ENCODE data around the gene CCL3. TPM values are rescaled to one million over a fixed set of nuclear protein-coding genes. Genes with fewer than 3 reads are reported as not detected.
"Not testable (repeated sequence)": the region's sequence is repeated elsewhere in the genome, so short reads cannot be mapped to it uniquely, and the experiment has no call there.

The CCL3 gene
- polyA plus RNA-seq, 3 donors, result 0.65 to 2.6 (median 1.9) TPM

DNA sequence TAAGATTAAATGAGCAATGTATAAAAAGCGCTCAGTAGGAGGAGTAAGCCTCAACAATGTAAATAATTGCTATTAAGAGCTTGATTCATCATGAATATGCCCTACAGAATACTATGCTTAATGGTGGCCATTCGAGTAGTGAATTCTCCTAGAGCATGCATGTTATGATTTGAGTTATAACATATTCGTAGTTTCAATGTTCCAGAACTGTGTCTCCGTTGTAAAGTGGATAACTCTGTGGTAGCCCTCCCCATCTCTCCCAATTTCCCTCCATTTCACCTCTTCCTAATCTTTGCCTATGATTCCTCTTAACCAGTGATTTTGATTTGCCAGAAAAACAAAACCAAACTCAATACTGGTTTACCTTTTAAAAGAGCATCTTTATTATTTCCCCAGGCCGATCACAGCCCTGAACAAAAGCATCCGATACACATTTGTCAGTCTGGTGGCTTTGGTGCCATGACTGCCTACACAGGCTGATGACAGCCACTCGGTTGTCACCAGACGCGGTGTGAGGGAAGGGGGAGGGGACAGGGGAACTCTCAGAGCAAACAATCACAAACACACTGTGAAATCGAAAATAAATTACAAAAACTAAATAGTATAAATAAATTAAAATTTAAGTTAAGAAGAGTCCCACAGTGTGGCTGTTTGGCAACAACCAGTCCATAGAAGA is 1.9 kb downstream of the CCL3 start:
- DNase-seq, result not testable (repeated sequence)

DNA sequence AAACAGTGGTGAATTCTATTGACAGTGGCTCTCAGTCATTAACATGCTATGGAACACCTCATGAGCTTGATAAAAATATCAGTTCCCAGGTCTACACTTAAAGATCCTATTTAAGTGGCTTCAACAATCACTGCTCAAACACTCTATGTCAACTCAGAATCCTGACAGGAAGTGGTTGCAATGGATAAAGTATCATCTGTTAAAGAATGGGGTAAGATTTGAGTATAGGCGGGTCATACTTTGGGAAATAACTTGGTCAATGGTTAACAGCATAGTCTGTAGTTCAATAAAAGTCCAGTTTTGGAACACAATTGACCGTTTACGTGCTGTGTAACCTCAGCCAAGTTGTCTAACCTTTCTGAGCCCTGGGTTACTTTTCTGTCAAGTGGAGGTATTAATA is 2.5 kb downstream of the CCL3 start:
- not testable (repeated sequence) for DNase-seq

DNA sequence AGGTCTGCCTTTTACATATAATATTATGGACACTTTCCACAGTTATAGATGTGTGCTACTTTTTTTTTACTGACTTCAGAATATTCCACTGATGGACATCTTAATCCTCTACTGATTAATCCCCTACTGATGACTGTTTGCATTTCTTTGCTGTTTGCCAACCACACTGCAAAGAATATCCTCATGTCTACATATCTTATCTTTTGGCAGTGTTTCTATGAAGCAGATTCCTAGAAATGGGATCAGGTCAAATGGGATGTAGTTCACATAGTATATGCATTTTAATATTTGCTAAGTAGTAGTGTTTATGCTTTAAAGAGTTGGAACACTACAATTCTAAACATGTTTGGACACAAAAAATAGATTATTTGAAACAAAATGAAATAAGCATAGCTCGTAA is 3.2 kb downstream of the CCL3 start:
- DNase-seq, result no peak

DNA sequence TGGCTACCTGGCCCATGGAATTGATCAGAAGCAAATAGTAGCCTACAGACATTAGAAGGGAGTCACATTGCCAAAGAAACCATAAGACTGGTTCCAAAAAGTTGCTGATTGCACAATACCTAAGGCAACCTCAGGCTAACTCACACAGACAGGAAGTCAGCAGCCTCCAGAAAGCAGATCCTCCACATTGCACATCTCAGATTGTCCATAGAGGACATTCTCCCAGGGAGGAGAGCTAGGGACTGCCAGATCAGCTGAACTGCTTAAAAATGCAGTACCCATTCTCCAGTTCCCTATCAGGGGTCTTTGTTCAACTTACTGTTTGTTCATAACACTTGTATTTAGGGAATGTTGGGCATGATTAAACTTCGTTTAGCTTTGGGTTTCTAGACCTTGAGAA is 4.2 kb downstream of the CCL3 start:
- no peak for DNase-seq

DNA sequence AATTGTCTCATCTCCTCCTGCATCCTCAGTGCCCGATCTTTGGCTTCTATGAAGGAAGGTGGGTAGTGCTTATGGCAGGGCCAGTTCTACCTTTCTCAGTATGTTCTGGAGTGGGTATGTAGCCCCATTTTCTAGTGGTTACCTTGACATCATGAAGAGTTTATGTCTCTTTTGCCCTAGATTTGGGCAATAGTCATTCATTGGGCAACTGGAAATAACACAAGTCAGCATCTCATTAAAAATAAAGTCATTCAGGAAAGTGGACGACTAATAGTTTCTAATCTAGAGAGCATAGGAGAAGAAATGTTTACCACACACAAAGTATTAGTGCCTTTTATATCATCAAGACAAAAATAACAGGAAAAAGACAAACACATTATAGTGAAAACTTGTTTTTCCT is 6.3 kb downstream of the CCL3 start:
- not testable (repeated sequence) for DNase-seq

DNA sequence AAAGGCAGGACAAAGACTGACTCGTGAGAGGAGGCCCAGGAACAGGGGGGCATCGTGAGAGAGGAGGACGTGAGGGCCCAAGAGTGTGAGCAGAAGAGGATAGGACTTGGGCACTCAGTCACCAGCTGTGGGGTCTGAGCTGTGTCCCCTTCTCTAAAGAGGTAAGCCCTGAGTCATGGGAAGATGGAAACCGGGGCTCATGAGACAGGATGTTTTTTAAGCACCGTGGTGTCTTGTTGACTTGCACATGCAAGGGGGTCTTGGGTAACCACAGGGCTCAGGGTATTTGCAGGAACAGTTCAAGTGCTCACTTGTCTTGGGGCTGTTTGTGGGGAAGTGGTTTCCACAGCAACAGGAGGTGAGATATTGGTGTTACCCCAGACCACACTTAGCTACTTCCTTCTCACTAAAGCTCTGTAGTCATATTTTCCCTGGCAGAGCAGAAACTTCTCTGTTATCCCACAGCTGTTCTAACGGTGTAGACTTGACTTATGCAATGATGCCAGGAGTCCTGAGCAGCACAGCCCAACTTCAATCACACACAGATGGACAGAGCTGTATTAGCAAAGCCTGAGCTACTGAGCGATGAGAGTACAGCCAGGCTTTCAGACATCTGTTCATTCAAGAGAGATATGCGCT is 7.3 kb downstream of the CCL3 start:
- not testable (repeated sequence) for DNase-seq

DNA sequence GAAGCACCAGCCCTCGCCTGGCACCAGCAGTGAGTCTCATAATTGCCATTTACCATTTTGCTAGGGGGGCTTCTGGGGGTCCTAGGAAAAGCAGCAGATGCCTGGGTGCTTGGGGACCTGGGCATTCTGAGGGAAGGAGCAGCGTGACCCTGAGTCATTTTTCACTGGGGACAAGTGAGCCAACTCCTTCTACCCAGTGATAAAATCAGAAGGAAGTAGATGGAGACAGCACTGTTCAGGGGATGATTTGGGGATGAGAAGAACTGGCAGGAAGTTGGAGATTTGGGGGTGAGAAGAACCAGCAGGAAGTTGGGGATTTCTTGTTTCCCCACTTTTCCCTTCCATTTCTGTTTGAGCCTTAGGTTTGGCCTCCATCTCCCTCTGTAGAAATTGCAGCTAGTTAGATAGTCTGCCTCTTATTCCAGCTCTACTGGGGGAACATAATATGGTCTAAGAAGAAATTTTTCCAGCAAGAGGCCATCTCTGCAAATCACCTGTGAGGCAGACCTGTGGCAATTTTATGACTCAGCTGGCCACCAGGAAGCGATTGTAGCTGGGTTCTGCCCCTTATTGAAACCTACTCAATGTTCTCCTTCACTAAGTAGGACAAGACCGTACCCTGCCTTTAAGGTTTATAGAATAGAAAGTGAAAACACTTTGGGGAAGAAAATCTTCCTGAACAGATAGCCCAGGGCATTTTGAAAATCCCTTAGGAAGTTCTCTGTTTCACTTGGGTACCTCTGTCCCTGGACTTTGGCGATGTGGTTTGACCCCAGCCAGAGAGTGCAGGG is 8.1 kb downstream of the CCL3 start:
- DNase-seq, result not testable (repeated sequence)

DNA sequence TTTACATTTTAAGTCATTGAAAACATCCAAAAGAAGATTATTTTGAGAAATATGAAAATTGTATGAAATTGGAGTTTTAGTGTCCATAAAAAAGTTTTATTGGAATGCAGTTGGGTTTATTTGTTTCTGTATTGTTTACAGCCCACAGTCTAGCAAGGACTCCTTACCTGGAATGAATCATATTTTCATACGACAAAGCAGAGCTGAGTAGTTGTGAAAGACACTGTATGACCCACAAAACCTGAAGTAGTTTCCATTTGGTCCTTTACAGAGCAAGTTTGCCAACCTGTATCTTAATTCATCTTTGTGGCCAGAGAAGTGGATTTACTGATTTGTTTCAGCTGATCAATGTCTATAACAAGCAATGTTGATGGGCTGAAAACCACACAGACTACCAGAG is 15.6 kb downstream of the CCL3 start:
- no peak for DNase-seq

DNA sequence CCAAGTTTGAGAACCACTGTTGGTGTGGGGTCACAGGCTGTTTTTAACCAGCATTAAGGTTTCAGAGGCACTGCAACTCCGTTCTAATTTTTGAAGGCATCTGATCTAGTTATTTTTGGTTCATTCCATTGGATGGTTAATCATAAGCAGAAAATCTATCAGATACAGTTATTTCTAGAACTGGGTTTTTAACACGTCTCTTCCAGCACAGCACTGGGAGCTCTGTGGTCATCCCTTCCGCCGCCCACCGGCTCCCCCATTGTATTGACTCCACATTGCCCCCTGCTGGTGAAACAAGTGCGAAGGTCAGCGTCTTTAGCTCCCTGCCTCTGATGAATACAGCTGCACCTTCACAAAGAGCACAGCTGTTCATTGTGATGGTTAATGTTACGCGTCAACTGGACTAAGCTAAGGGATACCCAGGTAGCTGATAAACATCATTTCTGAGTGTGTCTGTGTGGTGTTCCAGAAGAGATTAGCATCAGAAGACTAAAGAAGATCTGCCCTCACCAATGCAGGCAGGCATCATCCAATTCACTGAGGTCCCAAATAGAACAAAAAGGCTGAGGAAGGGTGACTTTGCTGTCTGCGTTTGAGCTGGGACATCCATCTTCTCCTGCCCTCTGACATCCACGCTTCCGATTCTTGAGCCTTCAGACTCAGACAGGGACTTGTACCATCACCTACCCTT is 17.4 kb downstream of the CCL3 start:
- DNase-seq, result peak; percentile 26

DNA sequence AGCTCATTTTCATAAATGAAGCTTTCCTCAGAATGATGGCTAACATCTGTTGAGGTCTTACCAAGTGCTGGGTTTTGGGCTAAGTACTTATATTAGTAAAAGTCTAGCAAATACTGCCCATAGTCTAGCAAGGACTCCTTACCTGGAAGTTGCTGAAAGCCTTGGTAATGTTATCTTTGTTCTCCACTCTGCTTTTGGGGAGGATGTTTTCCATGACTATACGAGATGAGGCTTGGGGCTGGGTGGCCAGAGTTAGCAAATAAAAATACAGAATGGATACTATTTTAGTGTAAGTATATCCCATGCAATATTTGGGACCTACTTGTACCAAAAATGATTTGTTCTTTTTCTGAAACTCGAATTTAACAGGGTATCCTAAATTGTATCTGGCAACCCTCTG is 18.2 kb downstream of the CCL3 start:
- no peak for DNase-seq

DNA sequence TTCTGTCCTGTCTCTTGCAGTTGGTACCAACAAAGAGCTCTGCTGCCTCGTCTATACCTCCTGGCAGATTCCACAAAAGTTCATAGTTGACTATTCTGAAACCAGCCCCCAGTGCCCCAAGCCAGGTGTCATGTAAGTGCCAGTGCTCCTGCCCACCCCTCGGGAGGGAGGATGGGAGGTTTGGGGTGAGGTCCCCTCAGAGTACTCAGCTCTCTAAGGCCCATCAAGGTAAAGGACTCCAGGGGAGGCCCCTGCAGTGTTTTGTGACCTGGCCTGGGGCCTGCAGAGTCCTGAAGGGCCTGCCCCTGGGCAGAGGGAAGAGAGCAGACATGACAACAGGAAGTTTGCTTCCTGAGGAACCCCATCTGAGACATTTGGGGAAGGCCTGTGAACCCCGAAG is 19.5 kb downstream of the CCL3 start:
- no peak for DNase-seq

DNA sequence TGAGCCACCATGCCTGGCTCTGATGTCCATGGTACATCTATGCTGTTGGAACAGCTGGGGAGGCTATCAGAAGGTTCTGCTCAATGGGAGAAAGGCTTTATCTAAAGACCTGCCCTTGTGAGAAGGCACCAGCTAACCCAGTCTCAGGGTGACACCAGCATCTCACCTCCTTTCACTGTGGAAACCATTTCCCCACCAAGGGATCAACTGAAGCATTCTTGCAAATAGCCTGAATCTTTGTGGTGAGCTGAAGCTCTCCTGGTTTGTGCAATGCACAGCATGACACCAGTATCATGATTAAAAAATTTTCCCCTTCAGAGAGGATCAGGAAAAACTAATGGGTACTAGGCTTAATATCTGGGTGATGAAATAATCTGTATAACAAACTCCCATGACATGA is 20.8 kb downstream of the CCL3 start:
- no peak for DNase-seq

DNA sequence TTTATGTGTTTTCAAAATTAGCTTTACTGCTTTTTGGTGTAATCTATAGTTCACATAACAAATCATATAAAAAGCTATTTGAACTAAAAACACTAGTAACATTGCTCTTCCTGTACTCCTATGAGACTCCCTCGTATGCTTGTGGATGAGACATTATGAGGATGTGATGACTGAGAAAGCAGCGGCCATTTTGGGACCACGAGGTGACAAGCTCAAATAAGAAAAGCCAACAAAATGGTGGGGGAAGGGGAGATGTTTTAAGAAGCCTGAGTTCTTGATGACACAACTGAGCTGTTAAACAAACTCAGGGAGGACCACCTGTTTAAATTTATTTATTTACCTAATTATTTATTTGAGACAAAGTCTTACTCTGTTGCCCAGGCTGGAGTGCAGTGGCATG is 21.4 kb downstream of the CCL3 start:
- DNase-seq, result no peak

DNA sequence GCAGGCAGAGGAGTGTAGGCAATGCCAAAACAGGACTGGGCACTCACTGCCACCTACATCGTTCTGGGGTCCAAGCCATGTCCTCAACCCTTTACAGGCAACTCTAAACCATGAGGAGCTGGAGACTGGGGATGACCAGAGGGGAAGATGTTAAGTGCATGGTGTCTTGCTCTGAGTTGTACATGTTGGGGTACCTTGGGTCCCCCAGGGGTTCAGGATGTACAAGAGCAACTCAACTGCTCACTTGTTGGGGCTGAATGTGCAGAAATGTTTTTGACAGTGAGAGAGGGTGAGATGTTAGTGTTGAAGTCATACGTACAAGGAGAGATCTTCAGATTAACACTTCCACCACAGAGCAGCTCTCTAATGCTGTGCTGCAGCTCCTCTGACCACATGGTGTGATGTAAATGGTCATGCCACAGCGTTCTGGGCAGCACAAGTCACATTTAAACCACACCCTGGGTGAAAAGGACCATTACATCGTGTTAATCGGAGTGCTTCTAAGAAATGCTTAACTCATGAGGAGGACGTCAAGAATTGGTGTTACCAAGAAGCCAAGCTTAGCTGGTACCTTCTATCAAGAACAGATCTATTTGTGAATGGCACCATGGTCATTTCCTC is 23.5 kb downstream of the CCL3 start:
- DNase-seq, result no peak

DNA sequence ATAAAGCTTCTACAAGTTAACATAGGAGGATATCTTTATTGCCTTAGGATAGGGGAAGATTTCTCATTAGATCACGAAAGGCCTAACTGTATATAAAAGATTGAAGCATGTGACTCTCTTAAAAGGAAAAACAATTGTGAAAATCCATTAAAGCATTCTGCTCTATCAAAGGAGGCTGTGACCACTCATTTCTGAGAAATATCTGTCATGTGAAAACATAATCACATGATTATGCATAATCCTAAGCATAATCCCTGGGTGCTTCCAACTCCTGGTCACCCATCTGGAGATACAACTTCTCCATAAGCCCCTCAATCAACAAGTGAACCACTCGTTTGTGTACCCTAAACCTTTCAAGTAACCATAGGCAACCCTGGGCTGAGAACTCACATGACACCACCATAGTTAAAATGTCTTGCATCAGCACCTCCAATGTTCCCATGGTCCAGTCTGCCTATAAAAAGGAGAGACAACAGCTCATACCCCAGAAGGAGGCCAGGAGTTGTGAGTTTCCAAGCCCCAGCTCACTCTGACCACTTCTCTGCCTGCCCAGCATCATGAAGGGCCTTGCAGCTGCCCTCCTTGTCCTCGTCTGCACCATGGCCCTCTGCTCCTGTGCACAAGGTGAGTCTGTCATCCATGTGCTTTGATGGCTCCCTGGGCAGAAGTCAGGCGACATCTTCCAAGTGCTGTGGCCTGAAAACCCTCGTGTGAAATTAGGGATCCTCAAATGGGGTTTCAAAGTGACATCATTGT is 26.0 kb downstream of the CCL3 start, which contains the start of gene CCL18:
Gene CCL18 (plus strand): TSS at position 487 of the 756 bp plus-strand sequence. CDS start 71 bp downstream, at position 558.
- no peak for DNase-seq

DNA sequence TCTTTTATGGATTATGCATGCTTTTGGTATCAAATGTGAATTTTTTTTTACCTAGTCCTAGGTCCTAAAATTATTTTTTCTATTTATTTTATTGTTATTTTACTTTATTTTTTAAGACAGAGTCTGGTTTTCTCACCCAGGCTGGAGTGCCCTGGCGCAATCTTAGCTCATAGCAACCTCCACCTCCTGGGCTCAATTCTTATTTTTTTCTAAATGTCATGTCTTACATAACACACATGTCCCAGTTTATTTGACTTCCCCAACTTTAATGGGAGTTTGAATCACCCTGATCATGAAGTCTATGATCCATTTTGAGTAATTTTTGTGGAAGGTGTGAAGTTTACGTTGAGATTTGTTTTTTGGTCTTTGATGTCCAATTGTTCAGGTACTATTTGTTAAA is 29.1 kb downstream of the CCL3 start:
- no peak for DNase-seq

DNA sequence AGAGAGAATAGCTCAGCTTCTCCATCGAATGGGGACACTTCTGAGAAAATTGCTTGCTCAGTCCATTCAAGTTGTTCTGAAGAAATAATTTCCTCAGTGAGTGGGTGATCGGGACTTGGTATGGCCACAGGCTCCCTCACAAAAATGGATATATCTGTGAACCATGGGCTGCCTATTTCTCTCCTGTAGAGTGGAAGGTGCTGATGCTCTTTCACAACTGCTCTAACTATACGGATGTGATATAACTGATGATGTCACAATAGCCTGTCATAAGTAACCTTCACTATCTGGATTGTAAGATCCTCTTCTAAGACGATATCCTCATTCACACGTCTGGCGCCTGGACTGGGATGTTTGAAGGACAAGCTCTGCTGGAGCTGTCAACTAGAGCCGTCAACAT is 30.5 kb downstream of the CCL3 start:
- no peak for DNase-seq

DNA sequence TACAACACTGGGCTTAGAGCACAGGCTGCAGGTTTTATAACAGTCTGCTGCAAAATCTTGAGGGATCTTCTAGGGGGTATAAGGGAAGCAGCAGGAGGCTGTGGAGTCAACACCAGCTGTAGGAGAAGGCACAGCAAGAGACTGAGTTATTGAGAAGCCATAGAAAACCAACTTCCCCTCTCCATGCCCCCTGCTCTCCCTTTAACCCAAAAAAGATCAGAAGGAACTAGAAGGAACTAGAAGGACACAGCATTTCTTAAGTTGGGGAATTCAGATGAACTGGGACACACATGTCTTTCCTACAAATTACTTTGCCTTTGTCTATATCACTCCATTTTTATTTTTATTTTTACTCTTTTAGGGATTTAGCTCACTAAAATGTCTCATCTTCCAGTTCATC is 32.0 kb downstream of the CCL3 start:
- DNase-seq, result no peak

DNA sequence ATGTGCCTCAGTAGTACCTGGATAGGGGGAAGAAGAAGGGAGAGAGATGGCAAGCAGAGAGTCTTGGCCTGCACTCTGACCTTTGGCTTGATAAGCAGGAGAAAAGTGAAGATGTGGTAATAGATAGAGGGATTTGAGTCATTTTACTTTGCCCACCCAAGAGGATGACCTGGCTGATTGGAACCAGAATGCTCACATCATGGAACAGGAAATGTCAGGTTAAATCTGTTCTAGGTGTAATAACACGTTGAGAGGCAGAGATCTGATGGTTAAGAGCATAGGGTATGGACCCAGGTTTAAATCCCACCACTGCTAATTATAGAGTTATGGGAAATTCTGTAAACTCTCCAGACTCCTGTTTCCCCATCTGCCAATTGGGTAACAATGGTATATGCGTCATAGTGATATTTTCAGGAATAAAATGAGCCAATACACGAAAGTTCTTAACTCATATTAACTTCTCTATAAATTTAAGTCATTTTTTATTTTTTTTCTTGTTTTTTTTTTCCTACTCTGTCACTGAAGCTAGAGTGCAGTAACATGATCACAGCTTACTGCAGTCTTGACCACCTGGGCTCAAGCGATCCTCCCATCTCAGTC is 33.9 kb downstream of the CCL3 start:
- DNase-seq, result no peak

DNA sequence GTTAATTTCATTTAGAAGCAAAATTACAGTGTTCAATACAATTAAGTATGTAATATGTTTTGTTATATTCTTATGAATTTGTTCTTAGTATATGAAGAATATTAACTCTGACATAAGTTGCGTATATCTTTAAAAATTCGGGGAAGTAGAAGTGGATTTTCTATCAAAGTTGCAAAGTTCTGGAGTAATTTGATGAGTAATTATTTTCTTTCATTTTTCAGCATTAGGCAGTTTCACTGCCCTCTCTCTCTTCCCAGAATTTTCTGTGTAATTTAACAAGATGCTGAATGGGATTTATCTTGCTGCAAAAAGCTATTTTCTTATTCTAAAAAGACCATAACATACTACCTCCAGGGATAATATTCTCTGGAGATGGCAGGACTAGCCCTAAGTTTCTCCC is 34.8 kb downstream of the CCL3 start:
- DNase-seq, result no peak

DNA sequence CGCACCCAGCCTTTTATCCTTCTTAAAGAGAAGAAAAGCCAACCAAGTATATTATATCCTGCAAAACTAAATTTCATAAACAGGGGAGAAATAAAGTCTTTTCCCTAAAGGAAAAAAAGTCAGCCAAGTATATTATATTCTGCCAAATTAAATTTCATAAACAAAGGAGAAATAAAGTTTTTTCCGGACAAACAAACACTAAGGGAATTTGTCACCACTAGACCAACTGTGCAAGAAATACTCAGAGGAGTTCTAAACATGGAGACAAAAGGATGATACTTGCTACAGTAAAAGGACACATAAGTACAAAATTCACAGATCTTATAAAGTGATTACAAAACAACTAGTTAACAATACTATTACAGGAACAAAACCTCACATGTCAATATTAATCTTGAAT is 40.3 kb downstream of the CCL3 start:
- no peak for DNase-seq
